Measurements from ENCODE around the gene UCHL3. TPM values are rescaled to one million over a fixed set of nuclear protein-coding genes. Genes with fewer than 3 reads are reported as not detected.

The UCHL3 gene
- 10 to 100 TPM; 44.7 to 48.0 TPM for total RNA-seq

- Mint-ChIP-seq H3K4me3 (peak within 1 kb of the TSS; percentile 96), H3K9me3 (no peaks in the 10 kb centered on the region), H3K36me3 (peaks cover 12% of the 10 kb centered on the region), H3K27me3 (peaks cover 5% of the 10 kb centered on the region), H3K27ac (peak within 1 kb of the TSS; percentile 95), H3K4me1 (peaks cover 36% of the 10 kb centered on the region)
- peak; percentile 96 for DNase-seq
Measured at GRCh38 chr13:75549262-75550158, at the start of gene UCHL3. Gene UCHL3, plus strand, starts transcription at chr13:75549791. Its CDS starts 30 bp downstream, at chr13:75549821.

GRCh38 chr13:75505327-75505726, 44.3 kb upstream of the UCHL3 start:
- Mint-ChIP-seq H3K27ac (no peak overlapping the region), H3K9me3 (no peaks in the 10 kb centered on the region), H3K27me3 (no peaks in the 10 kb centered on the region), H3K4me1 (peaks cover 2% of the 10 kb centered on the region), H3K4me3 (no peak overlapping the region), H3K36me3 (no peaks in the 10 kb centered on the region)
- DNase-seq, result no peak

GRCh38 chr13:75506018-75506417, 43.6 kb upstream of the UCHL3 start:
- no peak overlapping the region for H3K4me3 Mint-ChIP-seq
- no peaks in the 10 kb centered on the region for H3K27me3 Mint-ChIP-seq
- H3K4me1 Mint-ChIP-seq, result peaks cover 2% of the 10 kb centered on the region
- DNase-seq, result no peak
- no peaks in the 10 kb centered on the region for H3K9me3 Mint-ChIP-seq
- no peak overlapping the region for H3K27ac Mint-ChIP-seq
- H3K36me3 Mint-ChIP-seq, result no peaks in the 10 kb centered on the region

GRCh38 chr13:75507027-75508001, 42.3 kb upstream of the UCHL3 start:
- H3K27me3 Mint-ChIP-seq, result no peaks in the 10 kb centered on the region
- H3K27ac Mint-ChIP-seq, result no peak overlapping the region
- no peaks in the 10 kb centered on the region for H3K9me3 Mint-ChIP-seq
- DNase-seq, result no peak
- H3K36me3 Mint-ChIP-seq, result no peaks in the 10 kb centered on the region
- H3K4me1 Mint-ChIP-seq, result peaks cover 7% of the 10 kb centered on the region
- H3K4me3 Mint-ChIP-seq, result no peak overlapping the region

GRCh38 chr13:75508002-75508548, 41.5 kb upstream of the UCHL3 start:
- no peak for DNase-seq
- Mint-ChIP-seq H3K27me3 (peaks cover 3% of the 10 kb centered on the region), H3K36me3 (no peaks in the 10 kb centered on the region), H3K4me1 (peaks cover 9% of the 10 kb centered on the region), H3K9me3 (no peaks in the 10 kb centered on the region), H3K4me3 (no peak overlapping the region), H3K27ac (no peak overlapping the region)

GRCh38 chr13:75511051-75511625, 38.5 kb upstream of the UCHL3 start:
- H3K27ac Mint-ChIP-seq, result no peak overlapping the region
- H3K4me3 Mint-ChIP-seq, result no peak overlapping the region
- DNase-seq, result no peak
- H3K27me3 Mint-ChIP-seq, result peaks cover 4% of the 10 kb centered on the region
- peaks cover 1% of the 10 kb centered on the region for H3K9me3 Mint-ChIP-seq
- H3K36me3 Mint-ChIP-seq, result no peaks in the 10 kb centered on the region
- H3K4me1 Mint-ChIP-seq, result peaks cover 12% of the 10 kb centered on the region

- no peak overlapping the region for H3K4me3 Mint-ChIP-seq
- H3K27me3 Mint-ChIP-seq, result peaks cover 4% of the 10 kb centered on the region
- no peak overlapping the region for H3K27ac Mint-ChIP-seq
- no peaks in the 10 kb centered on the region for H3K36me3 Mint-ChIP-seq
- peaks cover 1% of the 10 kb centered on the region for H3K9me3 Mint-ChIP-seq
- H3K4me1 Mint-ChIP-seq, result peaks cover 9% of the 10 kb centered on the region
- DNase-seq, result no peak
Measured at GRCh38 chr13:75512253-75512652, 37.3 kb upstream of the UCHL3 start.

GRCh38 chr13:75513271-75513670, 36.3 kb upstream of the UCHL3 start:
- Mint-ChIP-seq H3K9me3 (peaks cover 1% of the 10 kb centered on the region), H3K36me3 (peaks cover 1% of the 10 kb centered on the region), H3K27ac (no peak overlapping the region), H3K27me3 (peaks cover 4% of the 10 kb centered on the region), H3K4me1 (peaks cover 9% of the 10 kb centered on the region), H3K4me3 (no peak overlapping the region)
- DNase-seq, result no peak

GRCh38 chr13:75514080-75514995, 35.3 kb upstream of the UCHL3 start:
- no peak for DNase-seq
- H3K4me3 Mint-ChIP-seq, result no peak overlapping the region
- peaks cover 9% of the 10 kb centered on the region for H3K4me1 Mint-ChIP-seq
- peaks cover 4% of the 10 kb centered on the region for H3K27me3 Mint-ChIP-seq
- H3K9me3 Mint-ChIP-seq, result peaks cover 1% of the 10 kb centered on the region
- H3K27ac Mint-ChIP-seq, result no peak overlapping the region
- H3K36me3 Mint-ChIP-seq, result peaks cover 1% of the 10 kb centered on the region

- no peak for DNase-seq
- Mint-ChIP-seq H3K4me3 (no peak overlapping the region), H3K27me3 (no peaks in the 10 kb centered on the region)
Measured at GRCh38 chr13:75518439-75519088, 31.0 kb upstream of the UCHL3 start.

GRCh38 chr13:75521956-75522355, 27.6 kb upstream of the UCHL3 start:
- no peak for DNase-seq
- Mint-ChIP-seq H3K36me3 (peaks cover 17% of the 10 kb centered on the region), H3K4me3 (no peak overlapping the region), H3K27ac (no peak overlapping the region), H3K9me3 (peaks cover 4% of the 10 kb centered on the region), H3K27me3 (no peaks in the 10 kb centered on the region), H3K4me1 (peaks cover 6% of the 10 kb centered on the region)

More at GRCh38 chr13:75518439-75519088, 31.0 kb upstream of the UCHL3 start:
- Mint-ChIP-seq H3K9me3 (peaks cover 5% of the 10 kb centered on the region), H3K36me3 (peaks cover 1% of the 10 kb centered on the region), H3K27ac (no peak overlapping the region), H3K4me1 (peaks cover 3% of the 10 kb centered on the region)

GRCh38 chr13:75530549-75530961, 19.0 kb upstream of the UCHL3 start:
- peak overlapping the region; percentile 7 for H3K4me3 Mint-ChIP-seq
- peaks cover 45% of the 10 kb centered on the region for H3K36me3 Mint-ChIP-seq
- peaks cover 3% of the 10 kb centered on the region for H3K9me3 Mint-ChIP-seq
- H3K27me3 Mint-ChIP-seq, result no peaks in the 10 kb centered on the region
- peaks cover 45% of the 10 kb centered on the region for H3K4me1 Mint-ChIP-seq
- no peak for DNase-seq
- peak overlapping the region; percentile 73 for H3K27ac Mint-ChIP-seq

- H3K27me3 Mint-ChIP-seq, result no peaks in the 10 kb centered on the region
- no peak overlapping the region for H3K4me3 Mint-ChIP-seq
- H3K36me3 Mint-ChIP-seq, result peaks cover 28% of the 10 kb centered on the region
- H3K4me1 Mint-ChIP-seq, result peaks cover 52% of the 10 kb centered on the region
- no peak for DNase-seq
- no peaks in the 10 kb centered on the region for H3K9me3 Mint-ChIP-seq
- H3K27ac Mint-ChIP-seq, result no peak overlapping the region
Measured at GRCh38 chr13:75533861-75534260, 15.7 kb upstream of the UCHL3 start.
